ENCODE data around the gene XCL2.

GRCh38 chr1:168499688-168500049, 44.1 kb downstream of the XCL2 start:
- TF ChIP-seq, protein P1, sequence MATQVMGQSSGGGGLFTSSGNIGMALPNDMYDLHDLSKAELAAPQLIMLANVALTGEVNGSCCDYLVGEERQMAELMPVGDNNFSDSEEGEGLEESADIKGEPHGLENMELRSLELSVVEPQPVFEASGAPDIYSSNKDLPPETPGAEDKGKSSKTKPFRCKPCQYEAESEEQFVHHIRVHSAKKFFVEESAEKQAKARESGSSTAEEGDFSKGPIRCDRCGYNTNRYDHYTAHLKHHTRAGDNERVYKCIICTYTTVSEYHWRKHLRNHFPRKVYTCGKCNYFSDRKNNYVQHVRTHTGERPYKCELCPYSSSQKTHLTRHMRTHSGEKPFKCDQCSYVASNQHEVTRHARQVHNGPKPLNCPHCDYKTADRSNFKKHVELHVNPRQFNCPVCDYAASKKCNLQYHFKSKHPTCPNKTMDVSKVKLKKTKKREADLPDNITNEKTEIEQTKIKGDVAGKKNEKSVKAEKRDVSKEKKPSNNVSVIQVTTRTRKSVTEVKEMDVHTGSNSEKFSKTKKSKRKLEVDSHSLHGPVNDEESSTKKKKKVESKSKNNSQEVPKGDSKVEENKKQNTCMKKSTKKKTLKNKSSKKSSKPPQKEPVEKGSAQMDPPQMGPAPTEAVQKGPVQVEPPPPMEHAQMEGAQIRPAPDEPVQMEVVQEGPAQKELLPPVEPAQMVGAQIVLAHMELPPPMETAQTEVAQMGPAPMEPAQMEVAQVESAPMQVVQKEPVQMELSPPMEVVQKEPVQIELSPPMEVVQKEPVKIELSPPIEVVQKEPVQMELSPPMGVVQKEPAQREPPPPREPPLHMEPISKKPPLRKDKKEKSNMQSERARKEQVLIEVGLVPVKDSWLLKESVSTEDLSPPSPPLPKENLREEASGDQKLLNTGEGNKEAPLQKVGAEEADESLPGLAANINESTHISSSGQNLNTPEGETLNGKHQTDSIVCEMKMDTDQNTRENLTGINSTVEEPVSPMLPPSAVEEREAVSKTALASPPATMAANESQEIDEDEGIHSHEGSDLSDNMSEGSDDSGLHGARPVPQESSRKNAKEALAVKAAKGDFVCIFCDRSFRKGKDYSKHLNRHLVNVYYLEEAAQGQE (IDR thresholded peaks at IDR 0.05; ENCODE audit: low read depth) = no peak
- TF ChIP-seq SRF (IDR thresholded peaks at IDR 0.05; ENCODE audit: low read depth) (no peak), CEBPB (IDR thresholded peaks at IDR 0.05; ENCODE audit: low read depth) (no peak), POLR2A (IDR thresholded peaks at IDR 0.05; ENCODE audit: borderline replicate concordance, extremely low read depth, insufficient read depth, insufficient read length) (no peak)
- TF ChIP-seq, protein P2, sequence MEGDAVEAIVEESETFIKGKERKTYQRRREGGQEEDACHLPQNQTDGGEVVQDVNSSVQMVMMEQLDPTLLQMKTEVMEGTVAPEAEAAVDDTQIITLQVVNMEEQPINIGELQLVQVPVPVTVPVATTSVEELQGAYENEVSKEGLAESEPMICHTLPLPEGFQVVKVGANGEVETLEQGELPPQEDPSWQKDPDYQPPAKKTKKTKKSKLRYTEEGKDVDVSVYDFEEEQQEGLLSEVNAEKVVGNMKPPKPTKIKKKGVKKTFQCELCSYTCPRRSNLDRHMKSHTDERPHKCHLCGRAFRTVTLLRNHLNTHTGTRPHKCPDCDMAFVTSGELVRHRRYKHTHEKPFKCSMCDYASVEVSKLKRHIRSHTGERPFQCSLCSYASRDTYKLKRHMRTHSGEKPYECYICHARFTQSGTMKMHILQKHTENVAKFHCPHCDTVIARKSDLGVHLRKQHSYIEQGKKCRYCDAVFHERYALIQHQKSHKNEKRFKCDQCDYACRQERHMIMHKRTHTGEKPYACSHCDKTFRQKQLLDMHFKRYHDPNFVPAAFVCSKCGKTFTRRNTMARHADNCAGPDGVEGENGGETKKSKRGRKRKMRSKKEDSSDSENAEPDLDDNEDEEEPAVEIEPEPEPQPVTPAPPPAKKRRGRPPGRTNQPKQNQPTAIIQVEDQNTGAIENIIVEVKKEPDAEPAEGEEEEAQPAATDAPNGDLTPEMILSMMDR (IDR thresholded peaks at IDR 0.05 in 2 of 3, conservative IDR thresholded peaks at IDR 0.05 in 1 of 3; ENCODE audit: borderline replicate concordance in 1 of 3, insufficient read depth in 1 of 3, low read depth in 2 of 3, low read length in 2 of 3) = no peak

All from HCT116 (cell line).